Measurements from ENCODE around the gene EEF1AKMT3. TPM values are rescaled to one million over a fixed set of nuclear protein-coding genes. Genes with fewer than 3 reads are reported as not detected.
A peak's percentile ranks its signal among the peaks of the same experiment; 100 is the strongest.

The EEF1AKMT3 gene
- total and polyA plus RNA-seq, 9 of the 15 experiments (the other 6 are each of a cell fraction or from before 2014, with no cell fraction given), result 4.1 to 17.2 (median 7.9) TPM

DNA sequence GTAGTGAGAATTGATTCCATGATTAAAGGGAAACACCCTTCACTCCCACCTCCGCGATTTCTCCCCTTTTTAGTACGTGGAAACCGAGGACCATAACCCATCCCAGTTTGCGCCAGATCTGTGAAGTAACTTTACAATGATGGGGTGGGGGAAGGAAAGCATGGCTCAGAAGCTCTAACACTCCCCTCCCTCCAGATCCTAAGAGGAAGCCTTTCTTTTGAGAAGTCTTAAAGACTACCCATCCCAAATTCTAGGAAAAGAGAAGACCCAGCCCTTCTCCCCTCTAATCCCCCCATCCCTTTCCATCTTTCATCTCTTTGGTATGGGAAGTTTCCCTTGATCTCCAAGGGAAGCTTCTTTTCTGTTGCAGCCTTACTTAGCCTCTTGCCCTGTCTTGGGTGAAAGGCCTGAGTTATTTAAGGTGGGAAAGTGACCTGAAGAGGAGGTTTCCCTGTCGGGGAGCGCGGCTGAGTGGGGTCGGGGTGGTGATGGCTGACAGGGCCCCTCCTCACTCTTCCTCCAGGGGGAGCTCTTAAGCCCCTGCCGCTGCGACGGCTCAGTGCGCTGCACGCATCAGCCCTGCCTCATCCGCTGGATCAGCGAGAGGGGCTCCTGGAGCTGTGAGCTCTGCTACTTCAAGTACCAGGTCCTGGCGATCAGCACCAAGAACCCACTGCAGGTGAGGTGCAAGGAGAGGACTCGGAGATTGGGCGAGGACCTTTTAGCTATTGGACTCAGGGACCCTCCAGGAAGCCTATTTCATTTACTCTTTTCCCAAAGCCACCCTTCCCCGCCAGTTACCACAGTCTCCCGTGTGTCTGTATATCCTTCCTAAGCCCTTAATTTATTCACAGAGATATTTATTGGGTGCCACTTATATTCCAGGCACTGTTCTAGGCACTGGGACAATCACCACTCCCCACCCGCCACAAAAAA lies 15.7 kb upstream of the EEF1AKMT3 start (continued):
- TF ChIP-seq, protein P1, sequence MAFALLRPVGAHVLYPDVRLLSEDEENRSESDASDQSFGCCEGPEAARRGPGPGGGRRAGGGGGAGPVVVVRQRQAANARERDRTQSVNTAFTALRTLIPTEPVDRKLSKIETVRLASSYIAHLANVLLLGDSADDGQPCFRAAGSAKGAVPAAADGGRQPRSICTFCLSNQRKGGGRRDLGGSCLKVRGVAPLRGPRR (CRISPR knock-in tag; IDR thresholded peaks at IDR 0.05), result no peak
- TF ChIP-seq CSDE1 (IDR thresholded peaks at IDR 0.05) (no peak), RB1 (IDR thresholded peaks at IDR 0.05; ENCODE audit: low read depth) (peak; percentile 34; the same call in 1 of the 2 replicates), FOS (IDR thresholded peaks at IDR 0.05; ENCODE audit: extremely low read depth, insufficient read length) (no peak), KAT7 (CRISPR knock-in tag; IDR thresholded peaks at IDR 0.05; ENCODE audit: borderline replicate concordance) (no peak), CTBP1 (IDR thresholded peaks at IDR 0.05; ENCODE audit: borderline replicate concordance) (peak; percentile 68), NONO (IDR thresholded peaks at IDR 0.05; ENCODE audit: low read depth in 2 of 2, low read length in 1 of 2) (no peak), ZNF75A (CRISPR knock-in tag; IDR thresholded peaks at IDR 0.05) (no peak), PYGO2 (tag; IDR thresholded peaks at IDR 0.05) (no peak), PTTG1 (tag; IDR thresholded peaks at IDR 0.05; ENCODE audit: low read depth) (no peak)
- TF ChIP-seq, protein P2, sequence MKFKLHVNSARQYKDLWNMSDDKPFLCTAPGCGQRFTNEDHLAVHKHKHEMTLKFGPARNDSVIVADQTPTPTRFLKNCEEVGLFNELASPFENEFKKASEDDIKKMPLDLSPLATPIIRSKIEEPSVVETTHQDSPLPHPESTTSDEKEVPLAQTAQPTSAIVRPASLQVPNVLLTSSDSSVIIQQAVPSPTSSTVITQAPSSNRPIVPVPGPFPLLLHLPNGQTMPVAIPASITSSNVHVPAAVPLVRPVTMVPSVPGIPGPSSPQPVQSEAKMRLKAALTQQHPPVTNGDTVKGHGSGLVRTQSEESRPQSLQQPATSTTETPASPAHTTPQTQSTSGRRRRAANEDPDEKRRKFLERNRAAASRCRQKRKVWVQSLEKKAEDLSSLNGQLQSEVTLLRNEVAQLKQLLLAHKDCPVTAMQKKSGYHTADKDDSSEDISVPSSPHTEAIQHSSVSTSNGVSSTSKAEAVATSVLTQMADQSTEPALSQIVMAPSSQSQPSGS (CRISPR knock-in tag; IDR thresholded peaks at IDR 0.05), result no peak
- TF ChIP-seq, protein P3, sequence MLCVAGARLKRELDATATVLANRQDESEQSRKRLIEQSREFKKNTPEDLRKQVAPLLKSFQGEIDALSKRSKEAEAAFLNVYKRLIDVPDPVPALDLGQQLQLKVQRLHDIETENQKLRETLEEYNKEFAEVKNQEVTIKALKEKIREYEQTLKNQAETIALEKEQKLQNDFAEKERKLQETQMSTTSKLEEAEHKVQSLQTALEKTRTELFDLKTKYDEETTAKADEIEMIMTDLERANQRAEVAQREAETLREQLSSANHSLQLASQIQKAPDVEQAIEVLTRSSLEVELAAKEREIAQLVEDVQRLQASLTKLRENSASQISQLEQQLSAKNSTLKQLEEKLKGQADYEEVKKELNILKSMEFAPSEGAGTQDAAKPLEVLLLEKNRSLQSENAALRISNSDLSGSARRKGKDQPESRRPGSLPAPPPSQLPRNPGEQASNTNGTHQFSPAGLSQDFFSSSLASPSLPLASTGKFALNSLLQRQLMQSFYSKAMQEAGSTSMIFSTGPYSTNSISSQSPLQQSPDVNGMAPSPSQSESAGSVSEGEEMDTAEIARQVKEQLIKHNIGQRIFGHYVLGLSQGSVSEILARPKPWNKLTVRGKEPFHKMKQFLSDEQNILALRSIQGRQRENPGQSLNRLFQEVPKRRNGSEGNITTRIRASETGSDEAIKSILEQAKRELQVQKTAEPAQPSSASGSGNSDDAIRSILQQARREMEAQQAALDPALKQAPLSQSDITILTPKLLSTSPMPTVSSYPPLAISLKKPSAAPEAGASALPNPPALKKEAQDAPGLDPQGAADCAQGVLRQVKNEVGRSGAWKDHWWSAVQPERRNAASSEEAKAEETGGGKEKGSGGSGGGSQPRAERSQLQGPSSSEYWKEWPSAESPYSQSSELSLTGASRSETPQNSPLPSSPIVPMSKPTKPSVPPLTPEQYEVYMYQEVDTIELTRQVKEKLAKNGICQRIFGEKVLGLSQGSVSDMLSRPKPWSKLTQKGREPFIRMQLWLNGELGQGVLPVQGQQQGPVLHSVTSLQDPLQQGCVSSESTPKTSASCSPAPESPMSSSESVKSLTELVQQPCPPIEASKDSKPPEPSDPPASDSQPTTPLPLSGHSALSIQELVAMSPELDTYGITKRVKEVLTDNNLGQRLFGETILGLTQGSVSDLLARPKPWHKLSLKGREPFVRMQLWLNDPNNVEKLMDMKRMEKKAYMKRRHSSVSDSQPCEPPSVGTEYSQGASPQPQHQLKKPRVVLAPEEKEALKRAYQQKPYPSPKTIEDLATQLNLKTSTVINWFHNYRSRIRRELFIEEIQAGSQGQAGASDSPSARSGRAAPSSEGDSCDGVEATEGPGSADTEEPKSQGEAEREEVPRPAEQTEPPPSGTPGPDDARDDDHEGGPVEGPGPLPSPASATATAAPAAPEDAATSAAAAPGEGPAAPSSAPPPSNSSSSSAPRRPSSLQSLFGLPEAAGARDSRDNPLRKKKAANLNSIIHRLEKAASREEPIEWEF (CRISPR knock-in tag; IDR thresholded peaks at IDR 0.05), result no peak
- TF ChIP-seq, protein P4, sequence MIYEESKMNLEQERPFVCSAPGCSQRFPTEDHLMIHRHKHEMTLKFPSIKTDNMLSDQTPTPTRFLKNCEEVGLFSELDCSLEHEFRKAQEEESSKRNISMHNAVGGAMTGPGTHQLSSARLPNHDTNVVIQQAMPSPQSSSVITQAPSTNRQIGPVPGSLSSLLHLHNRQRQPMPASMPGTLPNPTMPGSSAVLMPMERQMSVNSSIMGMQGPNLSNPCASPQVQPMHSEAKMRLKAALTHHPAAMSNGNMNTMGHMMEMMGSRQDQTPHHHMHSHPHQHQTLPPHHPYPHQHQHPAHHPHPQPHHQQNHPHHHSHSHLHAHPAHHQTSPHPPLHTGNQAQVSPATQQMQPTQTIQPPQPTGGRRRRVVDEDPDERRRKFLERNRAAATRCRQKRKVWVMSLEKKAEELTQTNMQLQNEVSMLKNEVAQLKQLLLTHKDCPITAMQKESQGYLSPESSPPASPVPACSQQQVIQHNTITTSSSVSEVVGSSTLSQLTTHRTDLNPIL (CRISPR knock-in tag; IDR thresholded peaks at IDR 0.05), result no peak
- TF ChIP-seq, protein P5, sequence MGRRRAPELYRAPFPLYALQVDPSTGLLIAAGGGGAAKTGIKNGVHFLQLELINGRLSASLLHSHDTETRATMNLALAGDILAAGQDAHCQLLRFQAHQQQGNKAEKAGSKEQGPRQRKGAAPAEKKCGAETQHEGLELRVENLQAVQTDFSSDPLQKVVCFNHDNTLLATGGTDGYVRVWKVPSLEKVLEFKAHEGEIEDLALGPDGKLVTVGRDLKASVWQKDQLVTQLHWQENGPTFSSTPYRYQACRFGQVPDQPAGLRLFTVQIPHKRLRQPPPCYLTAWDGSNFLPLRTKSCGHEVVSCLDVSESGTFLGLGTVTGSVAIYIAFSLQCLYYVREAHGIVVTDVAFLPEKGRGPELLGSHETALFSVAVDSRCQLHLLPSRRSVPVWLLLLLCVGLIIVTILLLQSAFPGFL (CRISPR knock-in tag; IDR thresholded peaks at IDR 0.05), result no peak

All from K562 (cell line).